GM12878 (cell line): ENCODE results near the gene SPIN1. TPM values are rescaled to one million over a fixed set of nuclear protein-coding genes. Genes with fewer than 3 reads are reported as not detected.

ENCODE experiments used
- ATAC-seq: fragments of 200-7000 bp; cut with Tn5 transposase; 3 replicates; pipeline ENCODE4 v1.9.1; 2020; ENCODE audit warnings: mild to moderate bottlenecking, moderate library complexity
- BruUV-seq: library from RNA; stranded (reverse); fragments of 400-500 nt; replicated peaks from 2 replicates; lab custom pipeline; 2021; lab: Mats Ljungman, UMichigan
- CTCF ChIA-PET: fragments of 300-600 bp; sonication (Branson Sonifier 250); formaldehyde crosslinking; extraction: SDS; loops from one replicate; lab custom pipeline; 2021; ENCODE audit warnings: inconsistent platforms; lab: Yijun Ruan, JAX
- POLR2A ChIA-PET: fragments of 350-600 bp; formaldehyde crosslinking; extraction: SDS; loops from one replicate; lab custom pipeline; 2021; ENCODE audit warnings: inconsistent platforms; lab: Charles Lee
- RAD21 ChIA-PET: fragments of 300-600 bp; sonication (Branson Sonifier 250); formaldehyde crosslinking; loops from one replicate; lab custom pipeline; 2023; ENCODE audit warnings: antibody characterized with exemption; ENCODE audit not compliant: unreplicated experiment; lab: Charles Lee
- SMC1A ChIA-PET: fragments of 300-600 bp; sonication (Branson Sonifier 250); formaldehyde crosslinking; loops from one replicate; lab custom pipeline; 2023; ENCODE audit not compliant: unreplicated experiment, uncharacterized antibody; lab: Charles Lee
- DNase-seq: peaks from one replicate; pipeline ENCODE4 v3.0.0-alpha.2; 2011; ENCODE audit warnings: low read depth, low spot score
- FAIRE-seq: peaks from 3 replicates; lab custom pipeline; 2011; peaks lifted over from hg19 to GRCh38; lab: Jason Lieb, UNC
- H2AFZ ChIP-seq: 2 replicates; pipeline ENCODE4 v1.6.0; 2011; ENCODE audit warnings: low read depth, low read length, control low read depth; ENCODE audit not compliant: control insufficient read depth
- H3K27ac ChIP-seq: 2 replicates; pipeline ENCODE4 v1.5.1; 2011; ENCODE audit warnings: control low read depth; ENCODE audit not compliant: control insufficient read depth, insufficient read depth
- H3K27me3 ChIP-seq, 2 experiments: replicated peaks in 1 of 2; 2 replicates each; pipeline versions ENCODE4 v1.6.0 to v1.6.1; 2011; ENCODE audit warnings: low read length in 1 of 2; ENCODE audit not compliant: control insufficient read depth in 2 of 2, insufficient read depth in 2 of 2
- H3K36me3 ChIP-seq, 2 experiments: 2 replicates each; pipeline ENCODE4 v1.5.1; 2011; ENCODE audit warnings: low read length in 1 of 2; ENCODE audit not compliant: control insufficient read depth in 2 of 2, insufficient read depth in 2 of 2
- H3K4me1 ChIP-seq: 2 replicates; pipeline ENCODE4 v1.6.1; 2011; ENCODE audit warnings: mild to moderate bottlenecking, low read length, moderate library complexity, mixed read lengths; ENCODE audit not compliant: control insufficient read depth, insufficient read depth
- H3K4me2 ChIP-seq: 2 replicates; pipeline ENCODE4 v1.6.0; 2011; ENCODE audit warnings: control low read depth; ENCODE audit not compliant: control insufficient read depth, insufficient read depth
- H3K4me3 ChIP-seq: fragments of 200-600 bp; sonication (generic); 2 replicates; pipeline ENCODE4 v1.5.1; 2016
- H3K79me2 ChIP-seq: 2 replicates; pipeline ENCODE4 v1.6.0; 2011; ENCODE audit warnings: low read length; ENCODE audit not compliant: control insufficient read depth, insufficient read depth
- H3K9ac ChIP-seq: 2 replicates; pipeline ENCODE4 v1.8.0; 2011; ENCODE audit warnings: low read length, control low read depth, mixed read lengths; ENCODE audit not compliant: control insufficient read depth, insufficient read depth
- H3K9me3 ChIP-seq: replicated peaks from 3 replicates; pipeline ENCODE4 v1.5.1; 2011; ENCODE audit warnings: mild to moderate bottlenecking, low read length; ENCODE audit not compliant: control insufficient read depth, insufficient read depth
- H4K20me1 ChIP-seq: 2 replicates; pipeline ENCODE4 v1.6.0; 2011; ENCODE audit not compliant: control insufficient read depth, insufficient read depth
- DPF2 ChIP-seq: fragments of 450-650 bp; IDR thresholded peaks from 2 replicates; pipeline ENCODE4 v1.6.1; 2017; ENCODE audit warnings: mild to moderate bottlenecking
- EGR1 ChIP-seq, 2 experiments: IDR thresholded peaks; 1 replicate in 1 of 2; 2 replicates in 1 of 2; pipeline ENCODE4 v1.6.1; 2011 to 2012; ENCODE audit warnings: low read depth in 2 of 2, low read length in 2 of 2, borderline replicate concordance in 1 of 2, mild to moderate bottlenecking in 1 of 2, moderate library complexity in 1 of 2
- IRF3 ChIP-seq: fragments of 450-650 bp; IDR thresholded peaks from 2 replicates; pipeline ENCODE4 v1.6.1; 2014; ENCODE audit warnings: mild to moderate bottlenecking
- JUNB ChIP-seq: IDR thresholded peaks from 2 replicates; pipeline ENCODE4 v1.6.1; 2016; ENCODE audit warnings: antibody characterized with exemption, mild to moderate bottlenecking
- MXI1 ChIP-seq: fragments of 150-350 bp; IDR thresholded peaks from 2 replicates; pipeline ENCODE4 v1.6.1; 2011; ENCODE audit warnings: low read depth, mild to moderate bottlenecking, inconsistent platforms, low read length, improper control_type of control experiment
- MYC ChIP-seq: IDR thresholded peaks from 2 replicates; pipeline ENCODE4 v1.6.1; 2011; ENCODE audit warnings: mild to moderate bottlenecking, low read length, moderate library complexity, inconsistent platforms; ENCODE audit not compliant: insufficient read depth, insufficient replicate concordance, insufficient read length, severe bottlenecking
- POU2F2 ChIP-seq: IDR thresholded peaks from 3 replicates; pipeline ENCODE4 v1.6.1; 2011; ENCODE audit warnings: low read depth, mild to moderate bottlenecking, low read length, borderline replicate concordance
- RELB ChIP-seq: fragments of 450-650 bp; IDR thresholded peaks from 2 replicates; pipeline ENCODE4 v1.6.1; 2017; ENCODE audit warnings: low read depth, mild to moderate bottlenecking, moderate library complexity
- RUNX3 ChIP-seq: IDR thresholded peaks from 2 replicates; pipeline ENCODE4 v1.6.1; 2012; ENCODE audit warnings: low read length, inconsistent platforms
- YBX1 ChIP-seq: fragments of 450-650 bp; IDR thresholded peaks from 2 replicates; pipeline ENCODE4 v1.6.1; 2016; ENCODE audit warnings: antibody characterized with exemption
- ZBTB40 ChIP-seq: fragments of 450-650 bp; IDR thresholded peaks from 2 replicates; pipeline ENCODE4 v1.6.1; 2016; ENCODE audit warnings: mild to moderate bottlenecking, moderate library complexity, borderline replicate concordance
- WGBS: methylation state at CpG from one replicate; pipeline ENCODE4 v1.1.6; 2016; ENCODE audit warnings: low lambda C conversion rate; ENCODE audit not compliant: insufficient replicate concordance, insufficient coverage; ENCODE audit errors: missing lambda C conversion rate; 5-methylcytosine and 5-hydroxymethylcytosine counted together
- in situ Hi-C: fragments of 300-500 bp; cut with MboI; formaldehyde crosslinking; loops from 9 replicates; pipeline ENCODE4 v1.14.3; 2018; ENCODE audit warnings: mixed read lengths
- intact Hi-C: fragments of 100-400 bp; cut with micrococcal nuclease; formaldehyde crosslinking; loops from one replicate; pipeline ENCODE4 v1.14.2; 2022; ENCODE audit not compliant: unreplicated experiment
- polyA plus RNA-seq, 11 experiments: library from polyadenylated mRNA; depleted of rRNA in 4 of 11; unstranded in 6 of 11; stranded (reverse) in 5 of 11; fragments of >200 nt; fragmentation: Nextera tagmentation in 4 of 11; fragmentation: Illumina TruSeq in 1 of 11; extraction: Ambion mirVana in 4 of 11; extraction: Trizol in 1 of 11; gene quantifications; 1 replicate in 1 of 11; 2 replicates in 10 of 11; pipeline versions ENCODE4 v1.2.1 to v1.2.3, GENCODE V29; 2011 to 2016; ENCODE audit warnings: inconsistent platforms in 2 of 11, missing spikeins in 2 of 11, low read depth in 1 of 11
- total RNA-seq, 4 experiments: library from RNA; depleted of rRNA in 3 of 4; stranded (reverse); fragments of >200 nt in 3 of 4; fragmentation: Illumina TruSeq in 1 of 4; extraction: Trizol in 1 of 4; gene quantifications; 2 replicates each; pipeline versions ENCODE4 v1.2.1 to v1.2.3, GENCODE V29; 2013 to 2021

Gene SPIN1
- total and polyA plus RNA-seq, 10 of the 15 experiments (the other 5 are each of a cell fraction or from before 2014, with no cell fraction given), result 6.6 to 30.3 (median 17.1) TPM

GRCh38 chr9:88511906-88512305, 123.7 kb downstream of the SPIN1 start:
- H3K79me2 ChIP-seq, result no peaks in the 10 kb centered on the region
- WGBS, result 40% methylated on average over 4 of the region's 4 CpGs
- CTCF ChIA-PET, result interaction anchor here (0.7 kb wide), 1 partner anchor 199 kb away, joined by 3 read pairs; no protein-coding TSS in a partner anchor
- no peak overlapping the region for H3K4me2 ChIP-seq
- no peak overlapping the region for H3K4me3 ChIP-seq
- no peaks in the 10 kb centered on the region for H3K36me3 ChIP-seq
- intact Hi-C loops (no loop called here), in situ Hi-C loops (no loop called here)
- ATAC-seq, result no peak
- H2AFZ ChIP-seq, result no peak overlapping the region
- RAD21 ChIA-PET, result no interaction called here
- no peak for DNase-seq
- no TSS peak for BruUV-seq
- SMC1A ChIA-PET, result no interaction called here
- H3K4me1 ChIP-seq, result no peaks in the 10 kb centered on the region
- POLR2A ChIA-PET, result no interaction called here
- H3K9ac ChIP-seq, result no peak overlapping the region
- no peak overlapping the region for H3K27ac ChIP-seq
- TF ChIP-seq YBX1 (no peak), MXI1 (no peak), DPF2 (no peak), EGR1 (IDR thresholded peaks at IDR 0.05; ENCODE audit: borderline replicate concordance in 1 of 2, low read depth in 2 of 2, low read length in 2 of 2) (no peak), ZBTB40 (no peak), IRF3 (no peak), POU2F2 (no peak), RELB (no peak), JUNB (no peak), RUNX3 (no peak), MYC (no peak)
- TF ChIP-seq, all 136 proteins: peak for 0
- H4K20me1 ChIP-seq, result no peaks in the 10 kb centered on the region
- no peak for FAIRE-seq
- H3K9me3 ChIP-seq, result no peaks in the 10 kb centered on the region
- no peaks in the 10 kb centered on the region for H3K27me3 ChIP-seq
